IPS-18a (cell line): ENCODE data around the gene PDE6C.
"Not testable (repeated sequence)": the region's sequence is repeated elsewhere in the genome, so short reads cannot be mapped to it uniquely, and the experiment has no call there.

Experiments
- H3K27ac ChIP-seq: one replicate; pipeline ENCODE4 v1.5.1; 2013; ENCODE audit warnings: low read length
- H3K27me3 ChIP-seq: one replicate; pipeline ENCODE4 v1.6.1; 2013; ENCODE audit warnings: mild to moderate bottlenecking, low read length; ENCODE audit not compliant: control insufficient read depth, insufficient read depth
- H3K36me3 ChIP-seq: one replicate; pipeline ENCODE4 v1.6.1; 2013; ENCODE audit warnings: low read depth, low read length; ENCODE audit not compliant: control insufficient read depth
- H3K4me1 ChIP-seq: one replicate; pipeline ENCODE4 v1.6.1; 2013; ENCODE audit warnings: low read depth, low read length; ENCODE audit not compliant: control insufficient read depth
- H3K4me3 ChIP-seq: one replicate; pipeline ENCODE4 v1.5.1; 2013; ENCODE audit warnings: low read length
- H3K9ac ChIP-seq: one replicate; pipeline ENCODE4 v1.6.1; 2013; ENCODE audit warnings: mild to moderate bottlenecking, low read length, moderate library complexity
- H3K9me3 ChIP-seq: one replicate; pipeline ENCODE4 v1.6.1; 2013; ENCODE audit warnings: low read depth, low read length; ENCODE audit not compliant: control insufficient read depth

The PDE6C gene

DNA sequence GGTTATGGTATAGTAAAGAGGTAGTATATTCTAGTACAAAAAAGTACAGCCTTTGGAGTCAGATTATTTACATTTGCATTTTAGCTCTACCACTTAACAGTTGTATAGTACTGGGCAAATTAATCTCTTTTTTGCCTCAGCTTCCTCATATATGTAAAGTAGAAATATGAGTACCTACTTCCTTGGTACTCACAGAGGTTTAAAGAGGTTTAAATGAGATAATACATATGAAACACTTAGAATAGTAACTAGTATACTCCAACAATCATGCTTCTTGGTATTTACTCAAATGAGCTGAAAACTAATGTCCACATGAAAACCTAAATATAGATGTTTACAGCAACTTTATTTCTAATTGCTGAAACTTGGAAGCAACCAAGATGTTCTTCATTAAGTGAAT, 75.4 kb downstream of the PDE6C start:
- no peak overlapping the region for H3K9ac ChIP-seq
- no peak overlapping the region for H3K27ac ChIP-seq
- H3K27me3 ChIP-seq = no peaks in the 10 kb centered on the region
- no peaks in the 10 kb centered on the region for H3K9me3 ChIP-seq
- H3K4me1 ChIP-seq = peaks cover 11% of the 10 kb centered on the region
- H3K36me3 ChIP-seq = peaks cover 21% of the 10 kb centered on the region
- no peak overlapping the region for H3K4me3 ChIP-seq

DNA sequence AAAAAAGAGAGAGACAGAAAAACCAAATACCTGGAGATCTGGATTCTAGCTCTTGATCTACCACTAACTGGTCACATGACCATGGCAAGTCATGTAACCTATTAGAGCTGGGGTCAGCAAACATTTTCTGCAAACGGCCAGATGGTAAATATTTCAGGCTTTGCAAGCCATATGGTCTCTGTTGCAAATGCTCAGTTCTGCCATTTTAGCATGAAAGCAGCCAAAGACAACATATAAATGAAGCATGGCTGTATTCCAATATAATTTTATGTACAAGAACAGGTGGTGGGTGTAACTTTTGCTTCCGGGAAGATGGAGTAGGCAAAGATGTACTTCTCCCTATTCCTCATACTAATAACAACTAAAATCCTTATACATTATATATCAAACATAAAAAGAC, 83.4 kb downstream of the PDE6C start:
- no peak overlapping the region for H3K9ac ChIP-seq
- no peaks in the 10 kb centered on the region for H3K9me3 ChIP-seq
- no peaks in the 10 kb centered on the region for H3K4me1 ChIP-seq
- no peak overlapping the region for H3K4me3 ChIP-seq
- H3K36me3 ChIP-seq = peaks cover 42% of the 10 kb centered on the region
- H3K27me3 ChIP-seq = no peaks in the 10 kb centered on the region
- no peak overlapping the region for H3K27ac ChIP-seq

DNA sequence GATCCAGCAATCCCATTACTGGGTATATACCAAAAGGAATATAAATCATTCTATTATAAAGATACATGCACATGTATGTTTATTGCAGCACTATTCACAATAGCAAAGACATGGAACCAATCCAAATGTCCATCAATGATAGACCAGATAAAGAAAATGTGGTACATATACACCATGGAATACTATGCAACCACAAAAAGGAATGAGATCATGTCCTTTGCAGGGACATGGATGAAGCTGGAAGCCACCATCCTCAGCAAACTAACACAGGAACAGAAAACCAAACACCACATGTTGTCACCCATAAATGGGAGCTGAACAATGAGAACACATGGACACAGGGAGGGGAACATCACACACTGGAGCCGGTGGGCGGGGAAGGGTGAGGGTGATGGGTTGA, 84.2 kb downstream of the PDE6C start:
- peaks cover 40% of the 10 kb centered on the region for H3K36me3 ChIP-seq
- H3K27ac ChIP-seq, H3K4me1 ChIP-seq: not testable (repeated sequence)

DNA sequence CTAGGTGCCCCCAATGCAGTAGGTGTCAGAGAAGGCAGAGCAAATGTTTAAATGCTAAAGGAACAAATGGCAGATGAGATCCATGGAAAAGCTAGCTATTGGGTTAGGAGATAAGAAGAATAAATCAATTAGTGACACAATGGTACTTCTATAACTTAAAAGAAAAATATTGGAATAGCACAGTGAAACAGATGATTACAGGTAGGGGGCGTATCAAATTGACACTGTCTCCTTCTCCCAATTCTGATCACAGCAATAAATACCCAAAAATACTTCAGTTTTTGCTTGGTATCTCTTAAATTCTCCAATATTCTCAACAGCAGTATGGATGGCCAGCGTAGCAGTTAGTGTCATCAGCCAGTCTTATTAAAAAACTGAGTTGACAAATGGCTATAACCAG, 84.9 kb downstream of the PDE6C start:
- Histone ChIP-seq H3K36me3 (peaks cover 34% of the 10 kb centered on the region), H3K4me1 (no peaks in the 10 kb centered on the region), H3K27ac (no peak overlapping the region), H3K9me3 (no peaks in the 10 kb centered on the region), H3K4me3 (no peak overlapping the region), H3K27me3 (no peaks in the 10 kb centered on the region), H3K9ac (no peak overlapping the region)

More for the DNA sequence above, 84.2 kb downstream of the PDE6C start:
- not testable (repeated sequence) for H3K27me3 ChIP-seq, H3K9ac ChIP-seq, H3K9me3 ChIP-seq, H3K4me3 ChIP-seq

DNA sequence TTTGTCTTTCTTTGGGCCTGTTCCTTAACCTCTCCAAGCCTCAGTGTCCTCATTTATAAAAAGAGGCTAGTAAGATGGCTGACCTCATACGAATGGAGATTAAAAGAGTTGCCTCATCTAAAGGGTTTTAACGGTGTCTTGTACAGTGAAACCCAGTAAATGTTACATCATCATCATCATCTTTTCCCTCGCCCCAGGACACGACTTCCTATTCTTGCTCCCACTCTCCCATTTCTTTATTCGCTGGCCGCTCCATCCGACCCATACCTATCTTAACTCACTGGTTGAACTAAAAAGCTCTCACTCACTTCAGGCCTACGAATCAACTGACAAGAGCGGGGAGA, 89.5 kb downstream of the PDE6C start:
- Histone ChIP-seq H3K4me1 (peaks cover 4% of the 10 kb centered on the region), H3K27ac (peak overlapping the region; percentile 63), H3K4me3 (peak overlapping the region; percentile 83), H3K36me3 (peaks cover 12% of the 10 kb centered on the region), H3K9ac (peak overlapping the region; percentile 82), H3K9me3 (no peaks in the 10 kb centered on the region), H3K27me3 (no peaks in the 10 kb centered on the region)

DNA sequence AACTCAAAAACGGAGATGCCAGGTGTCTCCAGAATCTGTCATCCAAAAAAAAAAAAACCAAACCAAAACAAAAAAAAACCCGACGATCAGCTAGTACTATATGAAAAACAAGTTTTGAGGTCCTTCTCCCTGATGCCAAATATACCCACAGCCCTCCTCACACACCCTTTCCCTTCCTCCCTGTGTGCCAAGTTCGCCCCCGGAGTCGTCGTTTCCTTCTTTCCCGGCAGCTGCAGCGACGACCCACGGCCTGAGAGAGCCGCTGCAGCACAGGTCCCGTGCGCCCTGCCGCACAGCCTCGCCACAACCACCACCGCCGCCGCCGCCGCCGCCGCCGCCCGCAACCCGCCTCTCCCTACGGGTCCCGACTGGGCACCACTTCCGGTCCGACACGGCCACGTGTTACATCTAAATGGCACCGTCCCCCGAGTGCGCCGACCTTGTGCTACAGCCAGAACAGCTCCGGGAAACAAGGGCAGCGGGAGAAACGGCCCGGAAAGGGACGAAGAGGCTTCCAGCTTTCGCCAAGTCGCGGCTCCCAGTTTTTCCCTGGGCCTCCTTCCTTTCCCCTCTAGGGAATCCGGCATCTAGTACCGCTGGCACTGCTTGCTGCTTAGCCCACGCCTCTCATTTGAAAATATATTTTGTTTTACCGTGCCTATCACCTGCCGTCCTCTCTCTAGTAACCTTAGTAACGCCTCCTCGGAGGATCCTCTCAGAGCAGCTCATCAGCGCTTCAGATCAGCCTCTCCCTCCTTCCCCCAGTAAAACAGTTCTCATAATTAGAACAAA, 90.1 kb downstream of the PDE6C start, which contains the start of gene FRA10AC1:
FRA10AC1 (minus strand) TSS at position 383 of the 792 bp plus-strand sequence. CDS start 2,486 bp downstream, outside the sequence.
- Histone ChIP-seq H3K4me1 (peaks cover 4% of the 10 kb centered on the region), H3K27ac (peak within 1 kb of the TSS; percentile 63), H3K27me3 (no peaks in the 10 kb centered on the region), H3K9me3 (no peaks in the 10 kb centered on the region), H3K36me3 (peaks cover 12% of the 10 kb centered on the region), H3K9ac (peak within 1 kb of the TSS; percentile 87), H3K4me3 (peak within 1 kb of the TSS; percentile 83)

DNA sequence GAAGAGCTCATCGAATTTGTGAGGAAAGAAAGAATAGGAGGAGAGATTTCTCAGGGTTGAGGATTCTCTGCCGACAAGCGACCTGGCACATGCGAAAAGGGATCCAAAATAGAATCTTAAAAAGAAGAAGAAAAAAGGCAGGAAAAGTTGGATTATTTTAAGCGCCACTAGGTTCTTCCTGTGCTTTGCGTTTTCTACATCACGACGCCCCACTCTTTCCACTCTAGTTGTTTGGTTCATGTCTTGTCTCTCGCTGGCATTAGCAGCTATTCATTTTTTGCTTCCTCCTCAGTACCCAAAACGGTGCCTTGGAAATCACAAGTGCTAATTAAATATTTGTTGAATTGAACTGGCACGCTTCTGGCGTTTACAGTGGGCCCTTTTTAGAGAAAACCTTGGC, 90.7 kb downstream of the PDE6C start:
- H3K36me3 ChIP-seq = peaks cover 10% of the 10 kb centered on the region
- H3K9me3 ChIP-seq = no peaks in the 10 kb centered on the region
- H3K4me3 ChIP-seq = peak overlapping the region; percentile 79
- peaks cover 4% of the 10 kb centered on the region for H3K4me1 ChIP-seq
- H3K27me3 ChIP-seq = no peaks in the 10 kb centered on the region
- peak overlapping the region; percentile 87 for H3K9ac ChIP-seq
- H3K27ac ChIP-seq = peak overlapping the region; percentile 63

DNA sequence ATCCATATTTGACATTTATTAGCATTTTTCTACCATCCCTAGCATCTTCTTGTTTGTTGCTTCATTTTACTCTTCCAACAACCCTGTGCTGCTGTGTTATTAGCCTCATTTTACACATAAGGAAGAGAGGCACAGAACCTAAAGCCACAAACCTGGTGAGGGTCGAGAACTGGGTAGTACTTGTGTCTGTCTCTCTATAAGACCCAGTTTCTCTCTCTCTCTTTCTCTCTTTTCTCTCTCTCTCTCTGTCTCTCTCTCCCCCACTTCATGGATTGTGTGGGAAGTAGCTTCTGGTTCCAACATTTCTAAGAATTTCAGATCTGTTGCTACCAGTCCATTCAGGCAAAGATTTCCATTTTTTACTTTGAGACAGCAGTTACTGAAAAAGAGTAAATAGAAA, 91.5 kb downstream of the PDE6C start:
- Histone ChIP-seq H3K36me3 (peaks cover 7% of the 10 kb centered on the region), H3K9ac (no peak overlapping the region), H3K4me3 (no peak overlapping the region), H3K27me3 (no peaks in the 10 kb centered on the region), H3K4me1 (peaks cover 4% of the 10 kb centered on the region), H3K9me3 (no peaks in the 10 kb centered on the region), H3K27ac (no peak overlapping the region)

DNA sequence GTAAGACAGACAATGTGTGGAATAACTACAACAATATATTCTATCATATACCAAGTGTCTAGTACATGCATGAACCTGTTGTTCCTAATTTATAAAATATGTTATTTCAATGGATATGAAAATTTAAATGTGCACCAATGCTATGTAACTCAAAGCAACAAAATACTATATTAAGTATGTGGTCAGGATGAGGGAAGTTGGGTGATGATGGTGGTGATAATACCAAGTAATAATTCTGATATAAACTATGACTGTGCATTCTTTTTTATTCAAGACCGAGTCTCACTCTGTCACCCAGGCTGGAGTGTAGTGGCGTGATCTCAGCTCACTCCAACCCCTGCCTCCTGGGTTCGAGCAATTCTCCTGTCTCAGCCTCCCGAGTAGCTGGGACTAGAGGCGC, 92.1 kb downstream of the PDE6C start:
- peaks cover 4% of the 10 kb centered on the region for H3K4me1 ChIP-seq
- no peak overlapping the region for H3K4me3 ChIP-seq
- H3K36me3 ChIP-seq = peaks cover under 1% of the 10 kb centered on the region
- H3K27ac ChIP-seq = no peak overlapping the region
- no peaks in the 10 kb centered on the region for H3K9me3 ChIP-seq
- H3K27me3 ChIP-seq = no peaks in the 10 kb centered on the region
- H3K9ac ChIP-seq = no peak overlapping the region

DNA sequence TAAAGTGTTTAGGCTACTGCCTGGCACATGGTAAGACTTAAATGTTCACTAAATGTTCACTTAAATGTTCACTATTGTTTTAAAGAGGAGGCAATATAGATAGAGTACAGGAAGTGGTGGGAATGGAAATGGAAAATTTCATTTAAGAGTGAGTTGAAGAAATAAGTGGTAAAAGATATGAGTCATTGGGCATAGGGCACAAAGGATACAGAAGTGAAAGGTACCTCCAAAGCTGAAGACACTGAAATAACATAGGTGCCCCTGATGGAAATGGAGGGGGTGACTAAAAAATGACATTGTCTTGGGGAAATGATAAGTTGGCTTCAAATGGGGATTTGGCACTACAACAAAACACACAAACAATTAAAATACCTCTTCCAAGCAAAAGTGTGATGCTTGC, 95.3 kb downstream of the PDE6C start:
- H3K4me3 ChIP-seq = no peak overlapping the region
- H3K36me3 ChIP-seq = no peaks in the 10 kb centered on the region
- no peak overlapping the region for H3K9ac ChIP-seq
- no peaks in the 10 kb centered on the region for H3K27me3 ChIP-seq
- no peak overlapping the region for H3K27ac ChIP-seq
- H3K9me3 ChIP-seq = no peaks in the 10 kb centered on the region
- peaks cover 4% of the 10 kb centered on the region for H3K4me1 ChIP-seq

DNA sequence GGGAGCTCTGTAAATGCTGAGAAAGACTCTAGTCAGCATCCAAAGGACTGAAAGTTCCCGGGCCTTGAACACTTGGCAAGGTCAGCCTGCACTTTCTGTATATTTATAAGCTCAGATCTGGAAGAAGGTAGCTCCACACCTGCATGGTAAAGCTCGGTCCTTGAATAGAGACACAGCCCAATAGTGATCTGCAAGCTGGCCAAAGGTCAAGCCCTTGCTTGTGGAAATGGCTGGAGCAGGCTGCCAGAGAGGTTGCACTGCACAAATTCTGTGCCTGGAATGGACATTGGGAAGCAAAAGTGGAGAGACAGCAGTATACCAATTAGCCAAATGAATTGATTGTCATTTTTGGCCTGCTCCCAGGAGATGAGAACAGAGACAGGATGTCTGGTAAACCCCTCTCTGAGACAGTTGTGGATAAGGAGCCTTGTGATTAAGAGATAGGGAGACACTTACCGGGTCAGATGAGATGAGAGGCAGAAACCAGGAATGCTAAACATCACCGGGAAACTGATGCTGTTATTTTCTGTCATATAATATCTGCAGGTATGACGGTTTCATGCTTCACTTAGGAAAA, 98.1 kb downstream of the PDE6C start:
- no peaks in the 10 kb centered on the region for H3K9me3 ChIP-seq
- H3K27ac ChIP-seq = no peak overlapping the region
- no peaks in the 10 kb centered on the region for H3K36me3 ChIP-seq
- H3K4me3 ChIP-seq = no peak overlapping the region
- no peak overlapping the region for H3K9ac ChIP-seq
- no peaks in the 10 kb centered on the region for H3K4me1 ChIP-seq
- no peaks in the 10 kb centered on the region for H3K27me3 ChIP-seq

DNA sequence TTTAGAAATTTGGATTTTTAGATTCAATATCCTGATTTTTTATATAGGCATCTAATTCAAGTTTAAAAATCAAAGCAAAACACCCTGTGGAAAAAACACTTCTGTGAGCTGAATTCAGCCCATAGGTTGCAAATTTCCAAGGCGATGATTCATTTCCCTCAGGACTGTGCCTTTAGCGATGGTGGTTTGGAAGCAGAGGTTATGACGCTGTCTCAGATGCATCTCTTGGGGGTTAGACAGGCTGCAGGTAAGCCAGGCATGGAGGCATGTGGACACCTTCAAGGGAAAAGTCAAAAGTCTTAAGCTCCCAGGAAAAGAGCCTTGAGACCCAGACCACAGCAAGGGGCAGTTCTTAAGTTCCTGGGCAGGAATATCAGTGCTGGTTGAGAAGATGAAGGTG, 99.6 kb downstream of the PDE6C start:
- Histone ChIP-seq H3K27me3 (no peaks in the 10 kb centered on the region), H3K4me1 (no peaks in the 10 kb centered on the region), H3K4me3 (no peak overlapping the region), H3K27ac (no peak overlapping the region), H3K9me3 (no peaks in the 10 kb centered on the region), H3K9ac (no peak overlapping the region), H3K36me3 (no peaks in the 10 kb centered on the region)
